Measurements from ENCODE around the gene PCDHB9. TPM values are rescaled to one million over a fixed set of nuclear protein-coding genes. Genes with fewer than 3 reads are reported as not detected.
"Not testable (repeated sequence)": the region's sequence is repeated elsewhere in the genome, so short reads cannot be mapped to it uniquely, and the experiment has no call there.

The PCDHB9 gene
- total RNA-seq, 1 donor from 2014 or later, result 3.1 TPM

DNA sequence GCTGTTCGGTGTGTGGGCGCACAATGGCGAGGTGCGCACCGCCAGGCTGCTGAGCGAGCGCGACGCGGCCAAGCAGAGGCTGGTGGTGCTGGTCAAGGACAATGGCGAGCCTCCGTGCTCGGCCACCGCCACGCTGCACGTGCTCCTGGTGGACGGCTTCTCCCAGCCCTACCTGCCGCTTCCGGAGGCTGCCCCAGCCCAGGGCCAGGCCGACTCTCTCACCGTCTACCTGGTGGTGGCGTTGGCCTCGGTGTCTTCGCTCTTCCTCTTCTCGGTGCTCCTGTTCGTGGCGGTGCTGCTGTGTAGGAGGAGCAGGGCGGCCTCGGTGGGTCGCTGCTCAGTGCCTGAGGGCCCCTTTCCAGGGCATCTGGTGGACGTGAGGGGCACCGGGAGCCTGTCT lies 7.1 kb upstream of the PCDHB9 start:
- H3K27ac Mint-ChIP-seq (ENCODE audit: unreplicated experiment); H3K4me3 Mint-ChIP-seq (ENCODE audit: unreplicated experiment): not testable (repeated sequence)

DNA sequence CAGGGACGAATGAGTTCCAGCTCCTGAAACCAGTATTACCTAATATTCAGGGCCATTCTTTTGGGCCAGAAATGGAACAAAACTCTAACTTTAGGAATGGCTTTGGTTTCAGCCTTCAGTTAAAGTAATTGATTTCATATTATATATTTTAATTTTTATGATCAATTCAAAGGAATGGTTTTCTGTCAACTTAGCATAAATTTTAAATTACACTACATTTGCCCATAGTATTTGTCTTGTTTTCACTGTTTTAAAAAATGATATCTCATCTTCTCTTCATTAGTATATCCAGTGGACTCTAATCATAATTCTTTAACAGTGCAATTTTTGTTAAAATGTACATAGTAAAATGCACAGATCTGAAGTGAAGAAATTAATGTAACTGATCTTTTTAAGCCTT lies 6.6 kb upstream of the PCDHB9 start:
- H3K9me3 Mint-ChIP-seq (ENCODE audit: low read depth), result peaks cover 37% of the 10 kb centered on the region
- DNase-seq (ENCODE audit: low spot score), result no peak
- no peak overlapping the region for H3K4me3 Mint-ChIP-seq (ENCODE audit: unreplicated experiment)
- H3K27ac Mint-ChIP-seq (ENCODE audit: unreplicated experiment), result no peak overlapping the region
- peaks cover 24% of the 10 kb centered on the region for H3K36me3 Mint-ChIP-seq (ENCODE audit: low read depth)
- TF ChIP-seq, protein P1, sequence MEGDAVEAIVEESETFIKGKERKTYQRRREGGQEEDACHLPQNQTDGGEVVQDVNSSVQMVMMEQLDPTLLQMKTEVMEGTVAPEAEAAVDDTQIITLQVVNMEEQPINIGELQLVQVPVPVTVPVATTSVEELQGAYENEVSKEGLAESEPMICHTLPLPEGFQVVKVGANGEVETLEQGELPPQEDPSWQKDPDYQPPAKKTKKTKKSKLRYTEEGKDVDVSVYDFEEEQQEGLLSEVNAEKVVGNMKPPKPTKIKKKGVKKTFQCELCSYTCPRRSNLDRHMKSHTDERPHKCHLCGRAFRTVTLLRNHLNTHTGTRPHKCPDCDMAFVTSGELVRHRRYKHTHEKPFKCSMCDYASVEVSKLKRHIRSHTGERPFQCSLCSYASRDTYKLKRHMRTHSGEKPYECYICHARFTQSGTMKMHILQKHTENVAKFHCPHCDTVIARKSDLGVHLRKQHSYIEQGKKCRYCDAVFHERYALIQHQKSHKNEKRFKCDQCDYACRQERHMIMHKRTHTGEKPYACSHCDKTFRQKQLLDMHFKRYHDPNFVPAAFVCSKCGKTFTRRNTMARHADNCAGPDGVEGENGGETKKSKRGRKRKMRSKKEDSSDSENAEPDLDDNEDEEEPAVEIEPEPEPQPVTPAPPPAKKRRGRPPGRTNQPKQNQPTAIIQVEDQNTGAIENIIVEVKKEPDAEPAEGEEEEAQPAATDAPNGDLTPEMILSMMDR (IDR thresholded peaks at IDR 0.05), result no peak
- no peaks in the 10 kb centered on the region for H3K4me1 Mint-ChIP-seq (ENCODE audit: low read depth)
- no peaks in the 10 kb centered on the region for H3K27me3 Mint-ChIP-seq (ENCODE audit: low read depth)

More for the DNA sequence above, 7.1 kb upstream of the PCDHB9 start:
- Mint-ChIP-seq H3K36me3 (ENCODE audit: low read depth) (peaks cover 22% of the 10 kb centered on the region), H3K9me3 (ENCODE audit: low read depth) (peaks cover 34% of the 10 kb centered on the region)
- not testable (repeated sequence) for H3K27me3 Mint-ChIP-seq (ENCODE audit: low read depth); DNase-seq (ENCODE audit: low spot score); H3K4me1 Mint-ChIP-seq (ENCODE audit: low read depth)

DNA sequence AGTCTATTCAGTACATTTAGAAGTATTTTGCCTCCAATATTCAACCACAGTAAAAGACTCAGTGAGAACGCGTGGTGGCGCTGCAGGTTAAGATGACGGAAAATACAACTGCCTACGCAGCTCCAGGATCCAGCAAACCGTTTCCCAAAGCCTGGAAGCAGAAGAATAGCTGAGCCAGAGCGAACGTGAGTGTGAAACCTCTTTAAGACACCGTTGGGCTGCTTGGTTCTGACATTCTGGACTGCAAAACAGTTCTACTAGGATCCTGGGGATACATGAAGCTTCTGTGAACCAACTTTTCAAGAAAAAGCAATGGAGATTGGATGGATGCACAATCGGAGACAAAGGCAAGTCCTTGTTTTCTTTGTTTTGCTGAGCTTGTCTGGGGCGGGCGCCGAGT lies 4.7 kb upstream of the PCDHB9 start, which contains the start of gene PCDHB16:
PCDHB16 (plus strand) TSS at position 140 of the 400 bp plus-strand sequence; CDS start at position 313, 173 bp downstream.
- no peak for DNase-seq (ENCODE audit: low spot score)
- Mint-ChIP-seq H3K36me3 (ENCODE audit: low read depth) (peaks cover 33% of the 10 kb centered on the region), H3K27ac (ENCODE audit: unreplicated experiment) (peak within 1 kb of the TSS; percentile 79), H3K9me3 (ENCODE audit: low read depth) (peaks cover 48% of the 10 kb centered on the region), H3K4me3 (ENCODE audit: unreplicated experiment) (peak within 1 kb of the TSS; percentile 73), H3K4me1 (ENCODE audit: low read depth) (no peaks in the 10 kb centered on the region), H3K27me3 (ENCODE audit: low read depth) (no peaks in the 10 kb centered on the region)
- TF ChIP-seq, protein P1 (IDR thresholded peaks at IDR 0.05), result peak; percentile 77

DNA sequence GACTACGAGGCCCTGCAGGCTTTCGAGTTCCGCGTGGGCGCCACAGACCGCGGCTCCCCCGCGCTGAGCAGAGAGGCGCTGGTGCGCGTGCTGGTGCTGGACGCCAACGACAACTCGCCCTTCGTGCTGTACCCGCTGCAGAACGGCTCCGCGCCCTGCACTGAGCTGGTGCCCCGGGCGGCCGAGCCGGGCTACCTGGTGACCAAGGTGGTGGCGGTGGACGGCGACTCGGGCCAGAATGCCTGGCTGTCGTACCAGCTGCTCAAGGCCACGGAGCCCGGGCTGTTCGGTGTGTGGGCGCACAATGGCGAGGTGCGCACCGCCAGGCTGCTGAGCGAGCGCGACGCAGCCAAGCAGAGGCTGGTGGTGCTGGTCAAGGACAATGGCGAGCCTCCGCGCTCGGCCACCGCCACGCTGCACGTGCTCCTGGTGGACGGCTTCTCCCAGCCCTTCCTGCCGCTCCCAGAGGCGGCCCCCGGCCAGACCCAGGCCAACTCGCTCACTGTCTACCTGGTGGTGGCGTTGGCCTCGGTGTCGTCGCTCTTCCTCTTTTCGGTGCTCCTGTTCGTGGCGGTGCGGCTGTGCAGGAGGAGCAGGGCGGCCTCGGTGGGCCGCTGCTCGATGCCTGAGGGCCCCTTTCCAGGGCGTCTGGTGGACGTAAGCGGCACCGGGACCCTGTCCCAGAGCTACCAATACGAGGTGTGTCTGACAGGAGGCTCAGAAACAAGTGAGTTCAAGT lies 2.7 kb upstream of the PCDHB9 start:
- peaks cover 58% of the 10 kb centered on the region for H3K9me3 Mint-ChIP-seq (ENCODE audit: low read depth)
- not testable (repeated sequence) for H3K4me1 Mint-ChIP-seq (ENCODE audit: low read depth); DNase-seq (ENCODE audit: low spot score); H3K4me3 Mint-ChIP-seq (ENCODE audit: unreplicated experiment); H3K27ac Mint-ChIP-seq (ENCODE audit: unreplicated experiment); H3K27me3 Mint-ChIP-seq (ENCODE audit: low read depth)
- H3K36me3 Mint-ChIP-seq (ENCODE audit: low read depth), result peaks cover 40% of the 10 kb centered on the region

DNA sequence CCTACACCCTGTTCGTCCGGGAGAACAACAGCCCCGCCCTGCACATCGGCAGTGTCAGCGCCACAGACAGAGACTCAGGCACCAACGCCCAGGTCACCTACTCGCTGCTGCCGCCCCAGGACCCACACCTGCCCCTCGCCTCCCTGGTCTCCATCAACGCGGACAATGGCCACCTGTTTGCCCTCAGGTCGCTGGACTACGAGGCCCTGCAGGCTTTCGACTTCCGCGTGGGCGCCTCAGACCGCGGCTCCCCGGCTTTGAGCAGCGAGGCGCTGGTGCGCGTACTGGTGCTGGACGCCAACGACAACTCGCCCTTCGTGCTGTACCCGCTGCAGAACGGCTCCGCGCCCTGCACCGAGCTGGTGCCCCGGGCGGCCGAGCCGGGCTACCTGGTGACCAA lies 1.7 kb downstream of the PCDHB9 start:
- H3K4me3 Mint-ChIP-seq (ENCODE audit: unreplicated experiment); H3K27me3 Mint-ChIP-seq (ENCODE audit: low read depth); H3K4me1 Mint-ChIP-seq (ENCODE audit: low read depth); DNase-seq (ENCODE audit: low spot score); H3K27ac Mint-ChIP-seq (ENCODE audit: unreplicated experiment): not testable (repeated sequence)
- Mint-ChIP-seq H3K9me3 (ENCODE audit: low read depth) (peaks cover 53% of the 10 kb centered on the region), H3K36me3 (ENCODE audit: low read depth) (peaks cover 34% of the 10 kb centered on the region)

DNA sequence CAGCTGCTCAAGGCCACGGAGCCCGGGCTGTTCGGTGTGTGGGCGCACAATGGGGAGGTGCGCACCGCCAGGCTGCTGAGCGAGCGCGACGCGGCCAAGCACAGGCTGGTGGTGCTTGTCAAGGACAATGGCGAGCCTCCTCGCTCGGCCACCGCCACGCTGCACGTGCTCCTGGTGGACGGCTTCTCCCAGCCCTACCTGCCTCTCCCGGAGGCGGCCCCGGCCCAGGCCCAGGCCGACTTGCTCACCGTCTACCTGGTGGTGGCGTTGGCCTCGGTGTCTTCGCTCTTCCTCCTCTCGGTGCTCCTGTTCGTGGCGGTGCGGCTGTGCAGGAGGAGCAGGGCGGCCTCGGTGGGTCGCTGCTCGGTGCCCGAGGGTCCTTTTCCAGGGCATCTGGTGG lies 2.2 kb downstream of the PCDHB9 start:
- Mint-ChIP-seq H3K9me3 (ENCODE audit: low read depth) (peaks cover 52% of the 10 kb centered on the region), H3K36me3 (ENCODE audit: low read depth) (peaks cover 34% of the 10 kb centered on the region)
- not testable (repeated sequence) for H3K4me1 Mint-ChIP-seq (ENCODE audit: low read depth); H3K27me3 Mint-ChIP-seq (ENCODE audit: low read depth); DNase-seq (ENCODE audit: low spot score); H3K27ac Mint-ChIP-seq (ENCODE audit: unreplicated experiment); H3K4me3 Mint-ChIP-seq (ENCODE audit: unreplicated experiment)

DNA sequence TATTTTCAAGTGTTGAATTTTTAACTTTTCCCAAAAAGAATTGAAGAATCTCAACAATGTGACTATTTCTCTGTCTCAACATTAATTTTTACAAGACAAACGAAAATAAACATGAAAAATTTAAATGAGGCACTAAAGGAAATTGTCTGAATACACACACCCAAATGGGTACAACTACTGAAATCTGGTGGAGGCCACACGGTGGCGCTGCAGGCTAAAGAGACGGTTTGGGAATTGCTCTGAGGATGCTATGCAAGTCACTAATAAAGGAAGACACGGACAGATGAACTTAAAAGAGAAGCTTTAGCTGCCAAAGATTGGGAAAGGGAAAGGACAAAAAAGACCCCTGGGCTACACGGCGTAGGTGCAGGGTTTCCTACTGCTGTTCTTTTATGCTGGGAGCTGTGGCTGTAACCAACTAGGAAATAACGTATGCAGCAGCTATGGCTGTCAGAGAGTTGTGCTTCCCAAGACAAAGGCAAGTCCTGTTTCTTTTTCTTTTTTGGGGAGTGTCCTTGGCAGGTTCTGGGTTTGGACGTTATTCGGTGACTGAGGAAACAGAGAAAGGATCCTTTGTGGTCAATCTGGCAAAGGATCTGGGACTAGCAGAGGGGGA lies 5.3 kb downstream of the PCDHB9 start, which contains the start of gene PCDHB10:
PCDHB10 (plus strand) TSS at position 244 of the 616 bp plus-strand sequence; CDS start at position 444, 200 bp downstream.
- Mint-ChIP-seq H3K4me1 (ENCODE audit: low read depth) (peaks cover 3% of the 10 kb centered on the region), H3K36me3 (ENCODE audit: low read depth) (peaks cover 26% of the 10 kb centered on the region), H3K9me3 (ENCODE audit: low read depth) (peaks cover 47% of the 10 kb centered on the region), H3K27me3 (ENCODE audit: low read depth) (no peaks in the 10 kb centered on the region), H3K27ac (ENCODE audit: unreplicated experiment) (no peak within 1 kb of the TSS), H3K4me3 (ENCODE audit: unreplicated experiment) (peak within 1 kb of the TSS; percentile 55)
- no peak for DNase-seq (ENCODE audit: low spot score)
- TF ChIP-seq, protein P1 (IDR thresholded peaks at IDR 0.05), result peak; percentile 68

DNA sequence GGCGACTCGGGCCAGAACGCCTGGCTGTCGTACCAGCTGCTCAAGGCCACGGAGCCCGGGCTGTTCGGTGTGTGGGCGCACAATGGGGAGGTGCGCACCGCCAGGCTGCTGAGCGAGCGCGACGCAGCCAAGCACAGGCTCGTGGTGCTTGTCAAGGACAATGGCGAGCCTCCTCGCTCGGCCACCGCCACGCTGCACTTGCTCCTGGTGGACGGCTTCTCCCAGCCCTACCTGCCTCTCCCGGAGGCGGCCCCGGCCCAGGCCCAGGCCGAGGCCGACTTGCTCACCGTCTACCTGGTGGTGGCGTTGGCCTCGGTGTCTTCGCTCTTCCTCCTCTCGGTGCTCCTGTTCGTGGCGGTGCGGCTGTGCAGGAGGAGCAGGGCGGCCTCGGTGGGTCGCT lies 7.4 kb downstream of the PCDHB9 start:
- not testable (repeated sequence) for H3K4me1 Mint-ChIP-seq (ENCODE audit: low read depth); H3K27ac Mint-ChIP-seq (ENCODE audit: unreplicated experiment); H3K27me3 Mint-ChIP-seq (ENCODE audit: low read depth); DNase-seq (ENCODE audit: low spot score); H3K4me3 Mint-ChIP-seq (ENCODE audit: unreplicated experiment)
- peaks cover 56% of the 10 kb centered on the region for H3K9me3 Mint-ChIP-seq (ENCODE audit: low read depth)
- peaks cover 22% of the 10 kb centered on the region for H3K36me3 Mint-ChIP-seq (ENCODE audit: low read depth)
